Measurements from ENCODE around the gene E2F4. TPM values are rescaled to one million over a fixed set of nuclear protein-coding genes. Genes with fewer than 3 reads are reported as not detected.

Gene E2F4
- total and polyA plus RNA-seq, 2 of the 13 experiments (the other 11 are each of a cell fraction or from before 2014, with no cell fraction given), result 84.8 to 91.2 TPM

DNA sequence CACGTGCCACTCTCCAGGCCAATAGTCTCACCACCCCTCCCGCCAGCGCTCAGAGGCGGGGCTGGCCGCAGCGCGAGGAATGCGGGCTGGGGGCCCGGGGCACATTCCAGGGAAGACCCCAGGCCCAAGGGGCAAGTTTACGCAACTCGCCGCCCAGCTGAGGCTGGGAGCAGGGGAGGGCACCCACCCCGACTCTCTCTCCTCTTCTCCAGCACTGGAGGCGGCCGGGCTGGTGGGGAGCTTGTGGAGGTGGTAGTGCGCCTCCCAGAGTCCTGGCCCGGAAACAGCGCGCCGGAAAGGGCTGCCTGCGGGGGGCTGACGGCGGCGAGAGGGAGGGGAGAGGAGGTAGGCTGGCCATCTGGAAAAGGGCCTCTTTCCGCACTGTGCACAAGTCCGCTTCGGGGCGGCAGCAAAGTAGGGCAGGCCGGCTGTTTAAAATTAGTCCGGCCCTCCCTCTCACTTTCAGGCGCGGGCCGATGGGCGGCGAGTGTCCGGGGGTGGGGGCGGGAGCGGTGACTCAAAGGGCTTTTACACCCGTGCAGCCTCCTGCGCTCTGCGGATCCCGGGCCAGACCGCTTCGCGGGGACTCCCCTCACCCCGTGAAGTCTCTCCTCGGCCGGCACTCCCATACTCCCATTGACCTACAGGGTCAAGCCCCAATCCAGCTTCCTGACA is 54.3 kb downstream of the E2F4 start (continued):
- TF ChIP-seq MYC (CRISPR knock-in tag; IDR thresholded peaks at IDR 0.05; ENCODE audit: borderline replicate concordance) (peak; percentile 90), MTA1 (CRISPR knock-in tag; IDR thresholded peaks at IDR 0.05; ENCODE audit: borderline replicate concordance) (peak; percentile 99), SIX1 (CRISPR knock-in tag; IDR thresholded peaks at IDR 0.05; ENCODE audit: borderline replicate concordance) (no peak), TBP (CRISPR knock-in tag; IDR thresholded peaks at IDR 0.05) (no peak), ZNF234 (CRISPR knock-in tag; conservative IDR thresholded peaks at IDR 0.05) (no peak), RFX1 (IDR thresholded peaks at IDR 0.05) (no peak), ZNF530 (CRISPR knock-in tag; IDR thresholded peaks at IDR 0.05; ENCODE audit: low read depth) (no peak), TBL1XR1 (IDR thresholded peaks at IDR 0.05; ENCODE audit: borderline replicate concordance, low read length, partially characterized antibody) (peak; percentile 14), GATA4 (IDR thresholded peaks at IDR 0.05; ENCODE audit: borderline replicate concordance, low read depth) (0 out of 2 replicates have a peak, but pooled peaks have one; percentile 57), SP140L (CRISPR knock-in tag; IDR thresholded peaks at IDR 0.05; ENCODE audit: borderline replicate concordance) (peak; percentile 74; the same call in 1 of the 2 replicates), STAT5B (CRISPR knock-in tag; IDR thresholded peaks at IDR 0.05) (peak; percentile 90; the same call in 1 of the 2 replicates), HMG20B (CRISPR knock-in tag; conservative IDR thresholded peaks at IDR 0.05) (peak; percentile 77), SMAD3 (CRISPR knock-in tag; IDR thresholded peaks at IDR 0.05) (no peak), PHF8 (CRISPR knock-in tag; IDR thresholded peaks at IDR 0.05) (peak; percentile 86), ZNF850 (CRISPR knock-in tag; conservative IDR thresholded peaks at IDR 0.05) (no peak), ZNF101 (CRISPR knock-in tag; IDR thresholded peaks at IDR 0.05; ENCODE audit: borderline replicate concordance, low read depth) (no peak), TCF12 (IDR thresholded peaks at IDR 0.05) (no peak), TCF12 (CRISPR knock-in tag; IDR thresholded peaks at IDR 0.05) (peak; percentile 50), ZNF7 (CRISPR knock-in tag; IDR thresholded peaks at IDR 0.05) (no peak), SALL1 (CRISPR knock-in tag; IDR thresholded peaks at IDR 0.05) (peak; percentile 95), ELF4 (CRISPR knock-in tag; IDR thresholded peaks at IDR 0.05; ENCODE audit: borderline replicate concordance) (peak; percentile 65; the same call in 1 of the 2 replicates), USF2 (IDR thresholded peaks at IDR 0.05; ENCODE audit: low read depth, low read length) (no peak; the same call in 1 of the 2 replicates), USF2 (CRISPR knock-in tag; IDR thresholded peaks at IDR 0.05; ENCODE audit: borderline replicate concordance) (peak; percentile 95), ZXDC (CRISPR knock-in tag; IDR thresholded peaks at IDR 0.05) (no peak), ZBTB20 (CRISPR knock-in tag; IDR thresholded peaks at IDR 0.05; ENCODE audit: borderline replicate concordance, low read depth) (peak; percentile 83), SRY (CRISPR knock-in tag; IDR thresholded peaks at IDR 0.05) (peak; percentile 83; the same call in 1 of the 2 replicates), RBM39 (IDR thresholded peaks at IDR 0.05; ENCODE audit: low read depth, low read length, poor library complexity, severe bottlenecking) (peak; percentile 92), ZNF33A (CRISPR knock-in tag; IDR thresholded peaks at IDR 0.05; ENCODE audit: borderline replicate concordance) (no peak)
